Measurements from ENCODE around the gene SH3BP2.
A peak's percentile ranks its signal among the peaks of the same experiment; 100 is the strongest.
"Not testable (repeated sequence)": the region's sequence is repeated elsewhere in the genome, so short reads cannot be mapped to it uniquely, and the experiment has no call there.

Gene SH3BP2

DNA sequence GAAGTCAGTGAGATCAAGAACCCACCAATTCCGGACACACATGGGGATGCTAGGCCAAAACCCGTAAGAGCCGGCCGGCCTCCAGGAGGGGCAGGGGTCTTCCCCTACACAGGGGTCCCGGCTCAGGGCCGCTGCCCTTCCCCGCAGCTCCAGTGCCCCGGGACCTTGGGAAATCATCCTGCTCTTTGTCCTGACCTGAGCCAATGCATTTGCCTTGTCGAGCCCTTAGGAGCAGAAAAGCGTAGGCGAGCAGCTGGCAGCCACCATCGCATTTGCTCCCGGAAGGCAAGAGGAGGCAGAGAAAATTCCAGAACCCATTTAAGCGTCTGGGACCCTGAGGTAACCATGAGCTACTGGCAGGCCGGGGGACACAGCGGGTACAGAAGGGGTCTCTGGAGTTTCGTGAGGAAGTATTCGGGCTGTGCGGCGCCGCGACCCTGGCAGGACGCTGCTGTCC lies 29.3 kb upstream of the SH3BP2 start:
- DNase-seq = no peak

DNA sequence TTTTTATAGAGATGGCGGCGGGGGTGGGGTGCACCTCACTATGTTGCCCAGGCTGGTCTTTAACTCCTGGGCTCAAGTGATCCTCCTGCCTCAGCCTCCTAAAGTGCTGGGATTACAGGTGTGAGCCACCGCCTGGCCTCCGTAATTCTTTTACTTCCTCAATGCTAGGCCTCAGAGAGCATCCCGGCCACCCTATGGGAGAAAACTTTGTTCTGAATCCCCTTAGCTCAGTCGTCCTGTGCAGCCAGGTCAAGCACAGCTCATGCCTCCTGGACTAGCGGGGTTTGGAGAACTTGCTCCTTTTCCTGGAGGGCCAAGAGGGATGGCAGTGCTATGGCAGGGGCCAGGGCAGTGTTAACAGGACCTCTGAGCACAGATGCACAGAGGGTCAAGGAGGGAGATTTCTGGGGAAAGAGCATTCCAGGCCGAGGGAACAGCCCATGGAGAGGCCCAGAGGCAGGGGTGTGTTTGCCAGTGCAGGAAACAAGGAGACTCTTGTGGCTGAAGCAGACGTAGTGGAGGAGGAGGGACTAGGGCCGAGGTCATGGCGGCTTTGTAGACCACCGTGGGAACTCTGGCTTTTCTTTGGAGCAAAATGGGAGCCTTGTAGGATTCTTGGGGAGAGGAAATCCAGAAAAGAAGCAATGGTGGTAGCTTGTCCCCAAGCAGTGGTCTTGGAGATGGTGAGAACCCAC lies 26.9 kb upstream of the SH3BP2 start:
- no peak for DNase-seq

DNA sequence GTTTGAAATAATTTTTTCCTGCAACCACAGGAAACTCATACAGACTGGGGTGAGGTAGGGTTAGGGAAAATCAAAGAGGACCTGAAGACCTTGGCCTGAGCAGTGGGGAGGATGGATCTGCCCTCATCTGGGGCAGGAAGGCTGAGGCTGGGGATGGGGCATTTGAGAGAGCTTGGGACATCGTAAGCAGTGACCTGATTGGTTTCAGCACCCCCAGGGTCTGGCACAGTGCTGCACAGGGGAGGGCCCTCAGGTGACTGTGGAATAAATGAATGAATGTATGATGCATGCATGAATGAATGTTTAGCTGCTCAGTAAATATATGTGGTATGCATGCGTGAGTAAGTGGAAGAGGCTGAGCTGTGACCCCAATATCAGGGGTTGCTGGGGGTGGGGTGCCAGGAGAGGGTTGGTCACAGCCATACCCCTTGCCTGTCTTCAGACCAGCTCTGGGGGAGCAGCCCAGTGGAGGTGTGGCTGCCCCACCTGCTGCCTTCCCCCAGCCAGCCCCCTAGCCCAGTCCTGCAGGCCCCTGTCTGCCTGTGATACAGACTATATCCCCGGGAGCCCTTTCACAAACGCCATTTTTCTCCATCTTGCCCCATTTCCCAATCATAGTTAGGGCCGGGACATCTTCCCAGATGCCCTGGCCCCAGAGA lies 25.7 kb upstream of the SH3BP2 start:
- DNase-seq = no peak

DNA sequence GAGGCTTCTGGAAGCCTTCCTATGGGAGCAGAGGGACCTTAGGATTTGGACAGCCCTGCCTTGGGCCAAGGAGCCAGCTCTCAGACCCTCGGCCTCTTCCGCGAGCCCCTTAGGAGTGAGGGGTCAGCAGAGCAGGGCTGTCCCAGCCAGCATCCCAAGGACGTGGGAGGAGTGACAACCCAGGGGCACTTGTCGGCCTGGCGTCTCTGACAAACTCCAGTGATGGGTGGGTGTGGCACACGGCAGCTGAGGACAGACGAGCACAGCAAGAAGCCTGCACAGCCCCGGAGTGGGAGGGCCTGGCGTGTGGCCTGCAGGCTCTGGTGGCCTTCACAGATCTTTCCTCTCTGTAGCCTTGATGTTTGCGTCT lies 25.2 kb upstream of the SH3BP2 start:
- DNase-seq = no peak

DNA sequence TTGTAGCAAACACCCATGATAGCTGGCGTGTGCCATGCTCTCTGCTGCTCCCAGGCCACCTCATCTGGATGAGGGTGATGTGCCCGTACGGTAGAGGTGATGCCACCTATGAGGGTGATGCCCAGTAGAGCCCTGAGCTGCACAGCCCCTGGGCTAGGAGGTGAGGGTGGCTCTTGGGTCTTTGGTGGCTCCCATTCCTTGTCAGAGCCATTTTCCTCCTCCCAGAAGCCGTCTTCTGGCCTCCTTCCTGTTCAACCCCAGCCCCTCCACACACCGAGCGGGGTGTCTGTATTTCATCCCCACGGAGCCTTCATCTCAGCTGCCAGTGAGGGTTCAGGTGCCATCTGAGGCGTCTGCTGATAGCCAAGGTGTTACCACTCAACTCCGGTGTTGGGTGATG lies 24.8 kb upstream of the SH3BP2 start:
- DNase-seq = no peak

DNA sequence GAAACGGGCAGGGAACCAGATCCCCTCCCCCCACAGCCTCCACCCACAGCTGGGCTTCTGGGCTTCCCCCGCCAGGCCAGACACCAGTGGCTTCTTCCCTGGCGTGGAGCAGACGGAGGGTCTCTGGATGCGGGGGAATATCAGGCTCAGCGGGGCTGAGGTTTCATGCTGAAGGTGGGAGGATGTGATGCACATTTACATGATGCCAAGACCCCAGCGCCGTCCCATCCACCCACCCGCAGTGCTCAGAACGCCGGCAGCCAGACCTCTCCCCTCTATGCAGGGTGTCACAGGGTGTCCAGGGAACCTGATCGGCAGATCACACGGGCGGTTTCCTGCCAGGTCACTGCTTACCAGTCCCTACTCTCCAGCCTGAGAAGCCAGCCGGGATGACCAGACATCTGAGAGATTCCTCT lies 24.0 kb upstream of the SH3BP2 start:
- DNase-seq = no peak

DNA sequence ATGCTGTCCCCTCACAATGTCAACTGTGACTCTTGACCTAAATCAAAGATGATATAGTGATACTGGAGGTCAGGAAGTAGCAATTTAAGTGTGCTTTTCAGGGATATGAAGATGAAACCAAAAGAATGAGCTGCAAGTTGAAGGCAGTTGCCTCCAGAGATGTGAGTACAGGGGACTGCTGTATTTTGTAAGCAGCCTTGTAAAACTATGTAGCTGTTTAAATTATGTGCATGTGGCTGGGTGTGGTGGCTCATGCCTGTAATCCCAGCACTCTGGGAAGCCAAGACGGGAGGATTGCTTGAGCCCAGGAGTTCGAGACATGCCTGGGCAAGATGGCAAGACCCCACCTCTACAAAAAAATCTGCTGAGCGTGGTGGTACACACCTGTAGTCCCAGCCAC lies 21.6 kb upstream of the SH3BP2 start:
- no peak for DNase-seq

DNA sequence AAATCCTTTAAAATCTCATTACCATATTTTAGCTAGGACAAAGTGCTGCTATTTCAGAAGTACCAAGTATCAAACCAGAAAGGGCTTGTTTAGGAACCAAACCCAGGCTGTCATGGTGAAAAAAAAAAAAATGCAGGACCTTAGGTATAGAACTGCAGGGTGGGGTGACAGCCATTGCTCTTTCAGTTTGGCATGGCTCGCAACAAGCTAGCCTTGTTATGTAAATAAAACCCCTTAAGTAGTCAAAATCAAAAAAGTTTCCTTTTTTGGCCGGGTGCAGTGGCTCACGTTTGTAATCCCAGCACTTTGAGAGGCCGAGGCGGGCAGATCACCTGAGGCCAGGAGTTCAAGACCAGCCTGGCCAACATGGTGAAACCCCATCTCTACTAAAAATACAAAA lies 12.2 kb upstream of the SH3BP2 start:
- DNase-seq = not testable (repeated sequence)

DNA sequence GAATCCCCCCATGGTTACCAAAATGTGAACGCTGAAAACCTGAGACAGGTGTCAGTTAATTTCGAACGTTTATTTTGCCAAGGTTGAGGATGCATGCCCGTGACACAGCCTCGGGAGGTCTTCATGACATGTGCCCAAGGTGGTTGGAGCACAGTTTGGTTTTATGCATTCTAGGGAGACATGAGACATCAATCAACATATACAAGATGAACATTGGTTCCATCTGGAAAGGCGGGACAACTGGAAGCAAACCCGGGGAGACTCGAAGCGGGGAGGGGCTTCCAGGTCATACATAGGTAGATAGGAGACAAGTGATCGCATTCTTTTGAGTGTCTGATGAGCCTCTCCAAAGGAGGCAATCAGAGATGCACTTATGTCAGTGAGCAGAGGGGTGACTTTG lies 11.0 kb upstream of the SH3BP2 start:
- DNase-seq = no peak

DNA sequence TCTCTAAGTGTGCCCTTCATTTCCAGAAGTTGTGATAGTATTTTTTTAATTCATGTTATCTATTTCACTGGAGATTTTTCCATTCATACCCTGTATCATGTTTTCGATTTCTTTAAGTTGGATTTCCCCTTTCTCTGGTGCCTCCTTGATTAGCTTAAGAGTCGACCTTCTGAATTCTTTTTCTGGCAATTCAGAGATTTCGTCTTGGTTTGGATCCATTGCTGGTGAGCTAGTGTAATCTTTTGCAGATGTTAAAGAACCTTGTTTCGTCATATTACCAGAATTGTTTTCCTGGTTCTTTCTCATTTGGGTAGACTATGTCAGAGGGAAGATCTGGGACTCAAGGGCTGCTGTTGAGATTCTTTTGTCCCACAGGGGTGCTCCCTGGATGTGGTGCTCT lies 9.1 kb upstream of the SH3BP2 start:
- no peak for DNase-seq

DNA sequence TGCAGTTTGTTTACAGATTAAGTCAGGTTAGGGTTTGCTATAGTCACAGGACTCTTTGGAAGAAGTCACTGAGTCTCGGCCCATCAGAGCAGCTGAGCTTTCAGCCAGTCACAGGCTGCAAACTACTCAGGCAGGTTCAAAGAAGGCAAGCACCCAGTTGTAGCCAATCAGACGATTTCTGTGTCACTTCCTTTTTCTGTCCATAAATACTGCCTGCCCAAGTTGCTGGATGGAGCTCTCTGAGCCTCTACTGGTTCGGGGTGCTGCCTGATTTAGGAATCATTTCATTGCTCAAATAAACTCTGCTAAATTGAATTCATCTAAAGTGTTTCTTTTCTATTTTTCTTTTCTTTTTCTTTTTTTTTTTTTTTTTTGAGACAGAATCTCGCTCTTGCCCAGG lies 7.3 kb upstream of the SH3BP2 start:
- DNase-seq = no peak

DNA sequence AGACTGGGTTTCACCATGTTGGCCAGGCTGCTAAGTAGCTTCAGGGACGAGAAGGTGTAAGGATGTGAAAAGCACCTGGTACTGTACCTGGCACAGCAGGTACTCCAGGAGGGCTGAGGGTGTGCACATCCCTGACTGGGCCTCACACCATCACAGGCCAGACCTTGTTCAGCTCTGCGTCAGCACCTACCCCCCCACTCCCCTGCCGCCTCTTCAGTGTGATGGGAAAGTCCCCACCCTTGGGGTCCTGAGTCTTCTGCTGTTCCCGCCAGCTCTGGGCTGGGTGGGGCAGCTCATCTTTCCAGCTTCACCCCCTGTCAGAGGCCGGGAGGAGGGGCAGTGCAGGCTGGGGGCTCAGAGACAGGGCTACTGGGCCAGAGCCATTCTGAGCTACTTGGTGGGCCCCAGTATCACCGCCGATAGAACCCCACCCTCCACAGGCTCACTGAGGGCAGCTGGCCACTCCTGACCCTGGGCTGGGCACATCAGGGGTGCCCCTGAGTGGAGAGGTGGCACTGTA lies 6.7 kb upstream of the SH3BP2 start:
- DNase-seq = no peak

DNA sequence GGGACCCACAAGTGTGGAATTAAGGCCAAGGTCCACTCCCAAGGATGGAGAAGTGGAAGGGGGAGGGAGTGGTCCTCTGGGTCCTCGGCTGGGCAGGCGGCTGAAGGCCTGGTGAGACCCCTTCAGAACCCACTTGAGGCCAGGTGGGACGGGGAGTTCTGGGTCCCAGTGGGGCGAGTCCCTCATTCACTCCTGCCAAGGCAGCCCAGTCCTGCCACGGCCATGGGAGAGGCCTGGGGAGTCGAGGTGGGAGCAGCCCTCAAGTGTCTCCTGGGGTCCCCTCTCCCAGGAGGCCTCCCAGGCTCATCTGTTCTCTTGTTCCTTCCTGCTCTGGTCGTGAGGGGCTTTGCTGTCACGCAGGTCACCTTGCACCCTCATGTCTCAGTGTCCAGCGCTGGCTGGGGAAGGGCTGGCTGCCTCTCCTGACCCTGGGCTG lies 6.1 kb upstream of the SH3BP2 start:
- no peak for DNase-seq

DNA sequence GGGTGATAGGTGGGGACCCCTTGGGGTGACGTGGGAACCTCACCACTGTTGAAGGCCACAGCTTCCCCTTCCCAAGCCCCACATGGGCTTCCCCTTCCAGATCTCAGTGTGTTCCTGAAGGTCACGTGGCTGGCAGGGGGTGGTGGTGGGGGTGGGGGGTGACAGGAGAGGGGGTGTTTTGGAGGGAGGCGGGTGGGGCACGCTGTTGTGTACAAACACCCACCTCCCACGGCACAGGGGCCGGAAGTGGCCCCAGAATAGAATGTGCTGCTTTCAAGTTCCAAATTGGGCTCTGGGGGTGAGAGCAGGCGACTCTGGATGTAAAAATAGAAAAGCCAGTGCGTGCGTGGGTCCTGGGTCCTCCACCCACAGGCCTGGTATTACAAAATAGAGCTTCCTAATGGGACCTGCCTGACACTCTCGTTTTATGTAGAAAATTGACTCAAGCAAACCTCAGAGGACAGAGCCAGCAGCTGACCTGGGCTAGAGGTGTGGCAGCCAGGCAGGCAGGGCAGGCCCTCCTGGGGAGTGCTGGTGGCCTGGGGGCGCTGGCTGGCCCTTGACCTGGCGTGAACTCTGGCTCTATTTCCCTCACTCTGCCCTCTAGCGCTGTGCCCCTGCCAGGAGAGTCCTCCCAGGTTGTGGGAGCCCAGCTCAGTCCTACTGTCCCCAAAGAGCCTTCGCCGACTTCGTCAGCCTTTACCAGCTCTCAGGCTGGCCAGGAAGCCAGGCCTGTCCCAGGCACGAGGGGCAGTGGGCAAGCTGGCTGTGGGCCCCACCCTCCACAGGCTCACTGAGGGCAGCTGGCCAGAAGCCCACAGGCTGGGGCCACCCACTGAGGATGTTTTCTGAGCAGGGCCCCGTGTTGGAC lies 5.4 kb upstream of the SH3BP2 start:
- DNase-seq = peak in 1 of 3 experiments; percentile 4

DNA sequence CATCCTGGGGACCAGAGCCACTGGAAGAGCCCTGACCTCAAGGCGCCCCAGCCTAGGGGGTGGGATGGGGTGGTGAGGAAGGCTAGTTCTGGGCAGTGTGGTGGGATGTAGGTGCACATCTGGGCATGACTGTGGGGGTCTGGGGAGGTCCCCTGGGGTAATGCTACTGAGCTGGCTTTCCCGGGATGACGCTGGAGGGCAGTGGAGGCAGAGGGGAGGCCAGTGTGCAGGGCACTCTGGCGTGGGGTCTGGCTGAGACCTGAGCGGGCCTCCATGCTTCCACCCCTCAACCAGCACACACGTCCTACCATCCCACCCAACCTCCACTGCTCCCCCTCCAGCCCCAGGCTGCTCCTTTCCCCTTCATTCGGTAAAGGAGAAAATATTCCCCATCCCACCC lies 4.8 kb upstream of the SH3BP2 start:
- DNase-seq = no peak

DNA sequence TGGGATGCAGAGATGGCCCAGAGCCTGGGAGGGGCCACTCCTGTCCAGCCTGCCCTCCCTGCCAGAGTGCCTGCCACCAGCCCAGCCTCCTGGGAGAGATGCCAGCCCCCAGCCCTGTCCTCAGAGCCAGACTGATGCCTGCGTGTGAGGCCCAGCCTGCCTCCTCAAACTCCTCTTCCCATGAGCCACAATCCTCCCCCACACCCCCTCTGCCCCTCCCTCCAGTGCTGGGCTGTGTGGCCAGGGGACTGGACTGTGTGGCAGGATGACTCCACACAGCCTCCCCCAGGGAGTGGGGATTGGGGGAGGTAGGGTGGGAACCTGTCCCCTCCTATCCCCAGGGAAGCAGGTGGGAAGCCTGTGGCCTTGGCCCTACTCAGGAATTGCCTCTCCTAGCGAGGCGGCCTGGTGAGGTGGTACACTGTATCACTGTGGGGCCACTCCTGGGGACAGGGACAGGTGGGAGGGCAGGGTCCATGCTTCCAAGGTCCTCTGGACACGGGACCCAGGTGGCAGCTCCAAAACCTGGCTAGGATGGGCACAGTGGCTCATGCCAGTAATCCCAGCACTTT lies 4.3 kb upstream of the SH3BP2 start:
- no peak for DNase-seq

DNA sequence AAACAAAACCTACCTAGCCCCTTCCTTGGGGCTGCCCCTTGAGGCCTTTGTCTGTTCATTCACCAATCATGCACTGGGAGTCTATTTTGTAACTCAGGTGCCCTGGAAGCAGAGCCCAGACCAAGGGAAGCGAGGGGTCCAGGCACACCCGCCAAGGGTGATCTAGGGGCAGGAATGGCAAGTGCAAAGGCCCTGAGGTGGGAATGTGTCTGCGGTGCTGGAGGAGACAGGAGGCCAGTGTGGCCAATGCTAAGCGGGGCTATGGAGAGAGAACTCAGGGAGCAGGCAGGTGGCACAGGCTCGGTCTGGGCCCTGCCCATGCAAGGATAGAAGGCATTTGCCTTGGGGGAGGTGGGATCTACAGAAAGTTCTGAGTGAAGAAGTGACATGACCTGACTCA lies 3.5 kb upstream of the SH3BP2 start:
- DNase-seq = no peak

DNA sequence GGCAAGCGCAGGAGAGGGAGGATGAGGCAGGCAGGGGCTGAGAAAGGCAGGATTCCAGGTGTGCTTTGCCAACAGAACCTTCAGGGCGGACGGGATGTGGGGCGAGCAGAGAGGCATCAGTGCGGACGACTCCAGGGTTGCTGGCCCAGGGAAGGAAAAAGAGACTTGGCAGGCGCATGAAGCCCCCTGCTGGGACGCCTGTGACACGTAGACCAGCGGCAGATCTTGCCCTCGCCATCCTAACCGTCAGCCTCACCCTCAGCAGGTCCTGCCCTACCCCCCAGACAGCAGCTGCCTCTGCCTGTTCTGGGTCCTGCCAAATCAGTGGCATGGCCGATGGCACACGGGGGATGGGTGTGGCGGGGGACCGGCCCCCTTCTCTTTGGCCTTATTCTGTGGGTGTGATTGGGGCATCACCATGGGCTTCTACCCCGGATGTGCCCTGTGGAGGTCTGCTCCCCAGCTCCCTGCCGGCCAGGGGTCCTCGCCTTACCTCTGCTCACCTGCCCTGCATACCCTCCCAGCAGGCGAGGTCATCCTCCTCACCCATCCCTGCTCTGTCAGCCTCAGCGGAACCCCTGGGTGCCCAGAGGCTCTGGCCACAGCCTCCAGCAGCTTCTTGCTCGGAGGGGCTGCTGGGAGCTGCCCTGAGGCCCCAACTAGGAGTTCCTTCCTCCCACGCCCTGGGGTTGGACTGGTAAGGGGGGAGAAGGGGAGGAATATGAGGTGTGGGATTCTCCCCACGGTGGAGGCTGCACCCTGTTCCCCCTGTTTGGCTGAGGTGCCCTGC lies 2.9 kb upstream of the SH3BP2 start:
- DNase-seq = no peak

DNA sequence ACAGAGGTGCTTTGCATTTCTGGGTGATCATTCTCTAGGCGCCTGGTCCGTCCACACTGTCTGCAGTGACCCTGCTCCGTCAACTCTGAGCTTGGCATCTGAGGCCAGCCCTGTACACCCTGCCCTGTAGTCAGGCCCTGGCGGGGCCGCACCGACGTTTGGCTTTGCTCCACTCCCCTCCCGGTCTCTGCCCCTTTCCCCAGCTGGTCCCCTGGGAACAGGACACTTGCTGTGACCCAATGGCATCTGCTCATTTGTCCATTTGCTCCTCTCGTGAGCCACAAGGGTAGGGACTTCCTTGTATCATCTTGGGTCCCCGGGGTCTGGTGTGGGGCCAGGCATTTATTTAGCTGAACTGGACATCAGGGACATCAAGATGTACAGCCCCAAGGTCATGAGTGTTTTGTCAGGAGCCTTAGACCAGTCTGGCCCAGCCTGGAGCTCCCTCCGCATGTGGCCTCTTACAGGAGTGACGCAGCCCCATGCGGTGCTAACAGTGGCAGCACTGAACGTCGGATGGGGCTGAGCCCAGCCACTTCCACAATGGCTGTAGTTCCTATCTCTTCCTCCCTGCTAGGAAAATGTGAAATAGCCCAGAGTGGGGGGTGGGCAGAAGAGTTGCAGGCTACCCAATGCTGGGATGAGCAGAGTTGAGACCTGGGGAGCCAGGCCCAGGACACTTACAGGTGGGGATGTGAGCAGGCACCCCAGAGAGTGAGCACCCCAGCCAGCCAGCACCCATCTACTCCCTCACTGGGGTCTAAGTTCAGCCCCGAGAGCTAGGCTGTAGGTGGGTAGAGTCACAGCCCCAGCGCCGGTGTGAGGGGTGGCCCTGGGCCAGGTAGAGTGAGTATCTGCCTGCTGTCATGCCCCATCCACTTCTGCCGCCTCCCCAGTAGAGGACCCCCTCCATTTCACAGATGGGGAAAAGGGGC lies 2.0 kb upstream of the SH3BP2 start:
- no peak for DNase-seq

DNA sequence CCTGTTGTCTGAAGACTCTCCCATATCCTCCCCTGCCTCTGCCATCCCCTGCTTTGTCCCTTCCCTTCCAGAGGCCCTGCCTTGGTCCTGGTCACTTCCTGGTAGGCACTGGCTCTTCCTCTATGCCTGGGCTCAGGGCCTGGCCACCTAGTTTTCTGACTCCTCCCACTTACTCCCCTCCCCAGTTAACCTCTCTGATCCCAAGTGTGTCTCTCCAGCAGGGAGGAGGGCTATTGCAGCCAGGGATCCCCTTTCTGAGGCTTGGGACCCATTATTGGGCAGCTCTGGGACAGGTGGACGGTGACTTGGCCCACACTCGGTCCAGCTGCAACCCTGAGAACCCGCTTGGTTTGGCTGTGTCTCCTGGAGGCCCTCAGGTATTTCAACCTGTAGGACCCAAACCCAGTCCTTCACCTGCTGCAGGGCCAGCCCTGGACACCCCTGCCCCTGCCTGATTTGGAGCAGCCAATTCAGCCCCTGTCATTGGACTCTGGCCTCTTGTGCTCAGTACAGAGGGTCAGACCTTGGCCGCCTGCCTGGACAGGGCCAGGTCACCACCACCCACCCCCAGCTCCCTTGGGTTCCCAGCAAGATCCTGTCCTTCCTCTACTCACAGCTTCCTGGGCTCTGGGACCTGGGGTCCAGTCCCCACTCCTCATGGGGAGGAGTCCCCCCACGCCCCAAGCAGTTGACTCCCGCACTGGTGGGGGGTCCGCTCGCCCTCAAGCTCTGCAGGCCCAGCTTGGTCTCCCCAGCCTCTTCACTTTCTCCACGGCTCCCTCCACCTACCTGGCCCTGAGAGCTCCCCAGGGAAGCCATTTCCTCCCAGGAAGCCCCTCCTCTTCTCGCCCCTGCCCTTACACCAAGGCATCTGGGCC lies 1.1 kb upstream of the SH3BP2 start:
- DNase-seq = no peak
